Neural progenitor cell (in vitro differentiated cells): ENCODE data around the gene ADRB1.

Experiments
- CTCF ChIP-seq: fragments of 200-600 bp; sonication (generic); IDR thresholded peaks from 2 replicates; pipeline ENCODE4 v1.5.1; 2017; ENCODE audit warnings: antibody characterized with exemption, mild to moderate bottlenecking
- EZH2phosphoT487 ChIP-seq: fragments of 200-600 bp; sonication (generic); IDR thresholded peaks from 2 replicates; pipeline ENCODE4 v1.6.1; 2017; ENCODE audit warnings: antibody characterized with exemption

- TF ChIP-seq CTCF: no peak
- peak; percentile 39 for TF ChIP-seq EZH2phosphoT487
These were observed 1.7 kb downstream of the ADRB1 start for GRCh38 chr10:114045136-114046086.
